ENCODE measurements around the gene ETS1. TPM values are rescaled to one million over a fixed set of nuclear protein-coding genes. Genes with fewer than 3 reads are reported as not detected.

The ETS1 gene
- total RNA-seq, 1 experiment from 2014 or later, result 67.7 TPM

GRCh38 chr11:128437136-128437535 is 150.2 kb downstream of the ETS1 start:
- DNase-seq (ENCODE audit: low read depth), result no peak

DNA sequence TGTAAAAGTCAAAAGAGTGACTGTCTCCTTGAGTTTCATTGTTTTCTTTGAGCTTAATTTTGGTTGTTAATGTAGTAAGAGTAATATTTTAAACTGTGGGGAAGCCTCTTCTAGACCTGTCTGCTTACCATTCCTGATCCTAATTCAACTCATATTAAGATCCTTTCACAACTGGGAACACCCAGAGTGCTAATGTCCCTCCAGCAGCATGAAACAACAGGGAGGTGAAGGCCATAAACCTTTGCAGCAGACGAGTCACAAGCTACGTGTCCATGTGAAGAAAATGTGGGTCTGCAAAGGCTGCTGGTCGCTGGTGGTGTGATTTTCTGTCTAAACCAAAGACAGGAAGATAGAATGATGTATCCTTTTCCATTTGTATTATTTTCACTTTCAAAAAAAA is 152.5 kb downstream of the ETS1 start:
- DNase-seq (ENCODE audit: low read depth), result no peak

GRCh38 chr11:128434411-128434810 is 152.9 kb downstream of the ETS1 start:
- no peak for DNase-seq (ENCODE audit: low read depth)

GRCh38 chr11:128432926-128433325 is 154.4 kb downstream of the ETS1 start:
- DNase-seq (ENCODE audit: low read depth), result no peak

- no peak for DNase-seq (ENCODE audit: low read depth)
Measured at GRCh38 chr11:128431931-128432330, 155.4 kb downstream of the ETS1 start.

DNA sequence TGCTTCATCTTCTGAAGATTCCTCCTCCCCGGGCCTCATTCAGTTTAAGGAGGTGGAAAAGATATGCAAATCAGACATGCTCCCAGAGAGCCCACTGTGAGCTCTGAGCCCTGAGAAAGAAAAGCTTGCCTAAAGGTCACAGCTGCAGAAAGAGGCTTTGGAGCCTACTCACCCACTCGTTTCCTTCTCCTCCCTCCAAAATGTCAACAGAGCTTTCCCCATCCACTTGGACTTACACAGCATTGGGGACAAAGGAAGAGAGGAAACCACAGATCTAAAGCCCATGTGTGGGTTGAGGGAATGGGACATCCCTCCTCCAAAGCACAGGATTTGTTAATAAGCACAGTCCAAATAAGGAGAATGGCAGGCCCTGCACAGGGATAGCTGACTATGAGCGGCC is 158.4 kb downstream of the ETS1 start:
- DNase-seq (ENCODE audit: low read depth), result no peak

DNA sequence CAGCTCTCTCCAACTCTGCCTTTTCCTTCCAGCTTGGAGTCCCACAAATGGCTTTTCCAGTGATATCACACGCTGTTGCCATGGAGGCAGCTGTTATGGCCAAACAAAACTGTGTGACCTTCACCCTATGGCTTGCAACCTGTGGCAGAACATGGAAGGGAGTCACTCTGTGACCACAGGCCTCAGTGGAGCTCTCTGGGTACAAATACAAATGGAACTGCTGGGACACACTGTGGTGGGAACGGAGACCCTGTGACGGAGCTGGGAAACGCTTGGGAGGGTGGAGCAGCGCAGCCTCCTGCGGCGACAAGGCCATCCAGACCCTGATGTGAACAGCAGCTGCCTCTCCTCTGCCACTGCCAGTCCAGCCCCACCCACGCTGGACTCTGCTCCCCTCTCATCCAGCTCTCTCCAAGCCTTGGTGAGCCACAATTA is 162.5 kb downstream of the ETS1 start:
- DNase-seq (ENCODE audit: low read depth), result peak; percentile 80

DNA sequence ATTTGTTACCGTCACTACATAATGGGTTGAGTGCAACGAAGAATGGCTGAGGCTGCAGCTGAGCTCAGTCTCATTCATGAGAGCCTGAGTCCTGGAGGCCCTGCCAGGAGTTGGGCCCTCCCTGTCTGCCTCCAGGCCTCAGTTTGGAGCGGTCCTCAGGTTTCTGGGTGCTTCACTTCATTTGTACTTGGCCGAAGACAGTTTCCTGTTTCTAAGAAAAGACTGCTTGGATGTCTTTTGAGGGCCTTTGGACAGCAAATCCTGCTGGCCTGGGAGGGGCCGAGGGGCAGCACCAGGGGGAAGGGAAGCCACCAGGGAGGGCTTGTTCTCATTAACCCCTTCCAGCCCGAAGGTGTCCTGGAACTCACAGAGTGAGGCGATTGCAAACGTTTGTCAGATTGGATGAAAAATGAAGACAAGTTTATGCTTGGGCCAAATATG is 163.1 kb downstream of the ETS1 start:
- DNase-seq (ENCODE audit: low read depth), result no peak

GRCh38 chr11:128422576-128423370 is 164.6 kb downstream of the ETS1 start:
- no peak for DNase-seq (ENCODE audit: low read depth)

DNA sequence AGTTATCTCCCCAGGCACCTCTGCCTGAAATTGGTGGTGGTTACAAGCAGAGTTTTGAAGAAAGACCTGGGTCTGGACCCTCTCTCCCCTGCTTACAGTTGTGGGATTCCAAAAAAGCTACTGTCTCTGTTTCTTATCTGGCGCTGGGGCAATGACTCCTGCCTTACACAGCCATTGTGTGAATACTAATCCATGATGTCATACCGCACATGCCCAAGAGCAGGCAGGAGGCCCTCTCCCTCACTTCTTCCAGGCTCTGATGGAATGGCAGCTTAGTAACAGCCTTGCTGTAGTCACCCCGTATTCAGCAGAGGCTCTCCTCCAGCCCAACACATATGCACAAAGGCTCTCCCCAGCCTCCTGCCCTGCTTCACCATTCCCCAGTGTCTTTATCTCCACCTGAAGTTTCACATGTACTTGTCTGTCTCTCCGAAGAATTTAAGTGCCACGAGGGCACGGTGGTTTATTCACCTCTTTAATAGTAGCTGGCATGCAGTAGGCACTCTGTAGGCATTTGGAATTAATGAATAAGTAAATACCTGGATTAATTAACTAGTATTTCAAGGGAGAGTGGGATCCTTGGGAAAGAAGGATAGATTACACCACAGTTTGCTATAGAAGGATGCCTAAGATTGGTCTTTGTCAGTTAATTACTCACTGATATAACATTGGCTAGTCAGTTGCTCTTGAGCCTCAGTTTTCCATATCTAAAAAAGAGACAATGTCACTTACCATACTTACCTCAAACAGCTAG is 165.6 kb downstream of the ETS1 start:
- peak; percentile 76 for DNase-seq (ENCODE audit: low read depth)

DNA sequence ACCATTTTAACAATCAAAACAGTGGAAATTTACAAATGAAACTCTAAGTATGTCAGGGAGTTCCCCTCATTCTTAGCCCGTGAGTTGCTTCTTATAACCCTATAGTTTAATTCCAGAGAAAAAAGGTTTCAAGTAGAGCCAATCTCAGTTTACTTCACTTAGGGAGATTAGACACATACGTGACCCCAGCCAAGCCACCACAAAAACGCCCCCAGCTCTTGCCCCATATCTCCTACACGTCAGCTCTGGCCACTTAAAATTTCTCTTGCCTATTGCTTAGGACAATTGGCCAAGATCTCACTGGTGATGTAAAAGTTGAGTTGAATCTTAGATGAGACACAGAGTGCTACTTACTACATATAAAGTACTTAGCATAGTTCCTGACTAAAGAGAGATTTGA is 166.4 kb downstream of the ETS1 start:
- DNase-seq (ENCODE audit: low read depth), result peak; percentile 91

- DNase-seq (ENCODE audit: low read depth), result no peak
Measured at GRCh38 chr11:128420265-128420664, 167.1 kb downstream of the ETS1 start.

- DNase-seq (ENCODE audit: low read depth), result peak; percentile 85
Measured at GRCh38 chr11:128419012-128419767, 168.2 kb downstream of the ETS1 start.

DNA sequence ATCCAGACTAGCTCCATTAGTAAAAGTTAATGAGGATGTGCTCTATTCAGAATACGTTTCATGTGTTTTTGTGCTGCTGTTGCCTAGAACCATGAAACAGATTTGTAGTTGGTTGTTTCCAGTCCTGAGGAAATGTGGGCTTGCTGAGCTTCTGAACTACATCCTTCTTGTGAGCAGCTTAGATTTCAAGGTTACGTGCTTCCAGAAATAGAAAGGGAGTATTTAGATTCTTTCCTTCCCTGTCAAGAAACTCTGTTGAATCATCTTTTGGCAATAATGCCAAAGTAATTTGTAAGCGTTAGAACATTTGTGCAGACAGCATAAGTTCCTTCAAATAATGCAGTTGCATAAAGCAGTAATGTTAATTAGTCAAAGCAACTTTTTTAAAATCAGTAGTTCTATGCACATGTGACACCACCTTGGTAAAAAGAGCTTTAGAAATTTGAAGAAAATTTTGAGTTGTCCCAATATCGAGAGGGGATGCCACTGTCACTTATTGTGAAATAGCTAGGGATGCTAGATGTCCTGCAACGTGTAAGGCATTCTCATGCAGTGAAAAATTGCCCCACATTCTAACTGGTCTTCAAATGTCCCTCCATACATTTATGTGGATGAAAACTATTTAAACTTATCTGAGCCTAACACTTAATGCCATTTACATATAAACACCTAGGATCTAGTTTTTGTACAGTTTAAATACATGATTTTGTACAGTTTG is 169.6 kb downstream of the ETS1 start:
- DNase-seq (ENCODE audit: low read depth), result peak; percentile 95

DNA sequence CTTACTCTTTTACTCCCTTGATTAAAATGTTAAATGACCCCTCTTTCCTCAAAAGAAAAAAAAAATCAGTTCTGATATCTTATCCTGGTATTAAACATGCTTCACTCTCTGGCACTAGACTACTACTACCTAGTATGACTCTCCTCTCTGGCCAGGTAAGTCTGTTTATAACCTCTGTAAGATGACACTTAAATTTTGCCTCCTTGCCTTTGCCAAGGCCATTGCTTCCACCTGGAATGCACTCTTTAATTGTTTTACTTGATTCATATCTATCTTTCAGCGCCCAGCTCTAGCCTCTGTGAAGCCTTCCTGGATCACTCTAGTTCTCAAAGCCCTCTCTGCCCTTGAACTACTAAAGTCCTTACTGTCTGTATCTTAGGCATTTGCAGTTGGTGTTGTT is 170.4 kb downstream of the ETS1 start:
- DNase-seq (ENCODE audit: low read depth), result no peak

DNA sequence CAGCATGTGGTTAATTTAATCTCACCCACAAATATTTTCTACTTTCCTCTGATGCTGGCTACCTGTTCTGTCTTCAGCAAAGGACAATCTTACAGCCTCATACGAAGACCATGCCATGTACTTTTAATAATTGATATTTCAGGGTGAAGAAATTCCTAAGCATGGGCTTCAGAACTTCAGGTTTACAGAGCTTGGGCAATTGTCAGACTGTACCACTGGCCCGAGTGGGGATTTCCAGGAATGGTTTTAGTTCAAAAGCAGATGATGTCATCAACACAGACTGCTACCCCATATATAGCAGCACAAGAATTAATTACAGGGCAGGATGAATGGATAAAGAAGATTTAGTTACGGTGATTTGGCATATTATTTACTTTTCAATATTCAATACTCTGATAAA is 171.8 kb downstream of the ETS1 start:
- peak; percentile 61 for DNase-seq (ENCODE audit: low read depth)

GRCh38 chr11:128412847-128413791 is 174.2 kb downstream of the ETS1 start:
- DNase-seq (ENCODE audit: low read depth), result no peak

GRCh38 chr11:128411812-128412211 is 175.5 kb downstream of the ETS1 start:
- DNase-seq (ENCODE audit: low read depth), result no peak

GRCh38 chr11:128411150-128411549 is 176.2 kb downstream of the ETS1 start:
- DNase-seq (ENCODE audit: low read depth), result no peak

GRCh38 chr11:128409476-128409875 is 177.9 kb downstream of the ETS1 start:
- peak; percentile 82 for DNase-seq (ENCODE audit: low read depth)

Measured in M059J (cell line).